DMS53 treated with DMSO at 0.1 percent for 48 hours (cell line): ENCODE results near the gene PON1.
A peak's percentile ranks its signal among the peaks of the same experiment; 100 is the strongest.

Source experiments
- DNase-seq: peaks from one replicate; lab custom pipeline; 2025; ENCODE audit not compliant: unreplicated experiment; lab: John Stamatoyannopoulos, UW

Gene PON1

GRCh38 chr7:95317966-95318365, 6.4 kb downstream of the PON1 start:
- no peak for DNase-seq

- no peak for DNase-seq
Observed at GRCh38 chr7:95317546-95317945, 6.8 kb downstream of the PON1 start.

- DNase-seq: no peak
Observed at GRCh38 chr7:95316588-95316987, 7.7 kb downstream of the PON1 start.

DNA sequence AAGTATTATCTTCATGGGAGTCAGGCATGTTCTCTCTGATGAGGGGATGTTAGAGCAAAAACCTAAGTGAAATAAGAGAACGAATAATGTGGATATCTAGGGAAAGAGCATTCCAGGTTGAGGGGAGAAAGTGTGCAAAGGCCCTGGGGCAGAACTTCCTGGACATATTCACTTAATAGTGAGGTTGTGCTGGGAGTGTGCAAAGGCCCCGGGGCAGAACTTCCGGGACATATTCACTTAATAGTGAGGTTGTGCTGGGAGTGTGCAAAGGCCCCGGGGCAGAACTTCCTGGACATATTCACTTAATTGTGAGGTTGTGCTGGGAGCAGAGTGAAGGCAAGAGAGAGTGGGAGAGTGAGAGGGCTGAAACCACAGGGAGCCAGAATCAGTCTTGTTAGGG, 11.8 kb downstream of the PON1 start:
- DNase-seq: no peak

DNA sequence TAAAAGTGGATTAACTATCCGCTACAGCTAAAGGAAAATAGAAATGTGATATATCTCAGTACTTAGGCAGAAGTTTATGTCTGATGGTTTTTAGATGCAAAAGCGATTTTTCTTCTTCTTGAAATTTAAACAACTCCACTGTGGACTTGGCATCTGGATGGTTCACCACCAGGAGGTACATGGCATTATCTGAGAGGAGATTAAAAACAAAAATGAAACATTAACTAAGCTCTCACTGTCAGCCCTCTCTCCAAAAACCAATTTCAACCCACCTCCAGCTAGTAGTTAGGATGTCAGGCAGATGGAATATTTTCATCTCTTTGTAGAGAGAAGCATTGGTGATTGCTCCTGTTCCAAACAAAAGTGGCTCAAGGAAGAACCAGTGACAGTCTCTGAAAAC, 12.9 kb downstream of the PON1 start:
- no peak for DNase-seq

- DNase-seq: no peak
Observed at GRCh38 chr7:95309951-95310350, 14.4 kb downstream of the PON1 start.

DNA sequence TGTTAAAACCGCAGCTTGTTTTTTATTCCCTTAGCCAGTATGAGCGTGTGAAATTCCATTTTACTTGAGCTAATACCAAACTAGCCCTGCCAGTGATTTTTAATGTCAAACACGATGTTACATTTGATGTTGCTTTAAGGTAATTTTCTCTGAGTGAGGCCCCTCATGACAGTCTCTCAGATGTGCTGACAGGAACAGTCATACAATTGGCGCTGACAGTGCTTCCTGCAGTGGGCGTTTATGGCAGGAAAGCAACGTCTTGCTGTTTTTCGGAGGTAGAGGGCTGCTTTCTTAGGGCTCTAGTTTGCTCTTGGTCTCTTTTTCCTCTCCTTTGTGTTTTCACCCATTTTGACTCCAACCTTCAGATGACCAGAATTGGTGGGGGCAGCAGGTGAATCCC, 19.3 kb downstream of the PON1 start:
- DNase-seq: no peak

DNA sequence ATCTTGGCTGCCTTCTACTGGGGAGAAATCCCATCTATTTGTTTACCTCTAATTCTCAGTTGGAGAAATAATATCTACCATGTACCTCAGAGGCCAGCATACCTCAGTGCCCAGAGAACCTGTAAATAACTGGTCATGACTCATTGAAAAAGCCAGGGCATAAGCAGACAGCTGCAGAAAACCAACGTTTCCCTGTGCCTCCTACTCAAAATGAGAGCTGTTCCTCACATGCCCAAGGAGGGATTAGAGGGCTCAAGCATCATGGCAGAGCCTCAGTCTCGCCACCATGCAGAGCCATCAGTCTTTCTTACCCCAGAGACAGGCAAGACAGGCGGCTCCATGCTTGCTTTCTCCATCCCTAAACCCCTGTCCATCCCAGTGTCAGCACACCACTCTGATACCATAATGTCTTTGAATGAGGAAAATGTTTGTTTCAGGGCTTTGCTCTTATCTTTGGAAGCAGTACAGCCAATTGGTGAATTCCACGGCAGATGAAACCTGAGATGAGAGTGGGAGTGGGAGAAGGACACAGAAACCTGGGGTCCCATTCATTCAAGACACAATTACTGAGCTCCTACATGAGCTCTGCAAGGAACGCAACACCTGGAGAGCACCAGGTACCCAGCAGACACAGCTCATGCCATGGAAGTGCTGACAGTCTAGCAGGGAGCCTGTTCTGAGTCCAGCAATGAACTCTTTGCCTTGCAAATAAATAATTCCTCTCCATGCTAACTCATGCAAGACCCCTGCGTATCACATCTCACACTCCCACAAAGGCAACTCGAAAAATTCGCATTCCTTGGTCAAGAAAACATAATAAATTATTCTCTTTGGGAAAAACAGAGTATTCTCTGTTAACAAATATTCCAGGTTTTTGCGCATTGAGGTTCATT, 21.1 kb downstream of the PON1 start:
- peak; percentile 7 for DNase-seq

DNA sequence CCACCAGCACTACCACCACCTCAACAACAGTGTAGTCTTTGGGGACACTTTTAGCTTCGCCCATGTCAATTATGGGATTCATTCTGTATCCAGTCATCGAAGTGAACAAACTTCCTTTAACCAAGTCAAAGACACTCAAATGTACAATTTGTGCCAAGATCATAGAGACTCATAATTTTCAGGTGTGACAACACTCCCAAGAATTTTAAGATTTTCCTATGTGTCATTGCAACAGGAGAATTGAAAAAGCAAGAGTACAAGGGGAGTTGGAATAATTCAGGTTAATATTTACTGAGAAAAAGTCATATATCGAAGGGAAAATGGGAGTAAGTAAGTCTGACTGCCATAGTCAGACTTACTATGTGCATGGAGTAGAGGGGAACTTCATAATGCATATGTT, 26.2 kb downstream of the PON1 start:
- no peak for DNase-seq

GRCh38 chr7:95297041-95297440, 27.3 kb downstream of the PON1 start:
- DNase-seq: no peak

DNA sequence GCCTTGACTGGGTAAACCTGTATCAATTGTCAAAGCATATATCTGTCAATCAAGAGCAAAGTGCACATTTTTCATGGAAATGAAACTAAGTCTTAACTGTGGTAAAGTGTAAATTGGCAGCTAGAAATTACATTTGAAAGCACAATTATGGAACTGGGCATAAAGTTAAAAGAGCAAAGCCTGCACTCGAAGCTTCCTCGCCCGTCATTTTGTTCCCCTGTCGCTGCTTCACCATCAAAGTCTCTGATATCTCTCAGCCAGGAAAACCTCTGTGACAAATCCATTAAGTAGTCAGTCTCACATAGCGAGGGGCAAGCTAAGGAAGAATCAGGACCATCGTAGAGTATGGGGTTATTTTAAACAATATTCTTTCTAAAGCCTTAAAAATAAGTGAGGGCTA, 27.9 kb downstream of the PON1 start:
- no peak for DNase-seq

DNA sequence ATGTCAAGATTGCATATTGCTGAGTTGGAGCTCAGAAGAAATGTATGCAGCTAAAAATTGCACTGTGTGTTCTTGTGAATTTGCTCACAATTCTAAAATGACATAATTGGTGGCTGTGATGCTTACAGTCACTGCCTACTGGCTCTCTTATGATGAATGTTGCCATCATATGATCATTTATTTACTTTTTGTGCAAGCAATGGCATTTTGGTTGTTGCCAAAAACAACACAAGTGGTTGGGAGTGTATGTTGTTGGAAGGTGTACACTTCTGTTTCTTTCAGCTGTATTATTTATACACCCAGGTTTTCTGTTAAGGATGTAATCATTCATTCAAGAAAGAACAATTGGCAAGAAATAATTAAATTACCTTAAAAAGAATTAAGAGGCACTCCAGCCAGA, 28.9 kb downstream of the PON1 start:
- DNase-seq: no peak

DNA sequence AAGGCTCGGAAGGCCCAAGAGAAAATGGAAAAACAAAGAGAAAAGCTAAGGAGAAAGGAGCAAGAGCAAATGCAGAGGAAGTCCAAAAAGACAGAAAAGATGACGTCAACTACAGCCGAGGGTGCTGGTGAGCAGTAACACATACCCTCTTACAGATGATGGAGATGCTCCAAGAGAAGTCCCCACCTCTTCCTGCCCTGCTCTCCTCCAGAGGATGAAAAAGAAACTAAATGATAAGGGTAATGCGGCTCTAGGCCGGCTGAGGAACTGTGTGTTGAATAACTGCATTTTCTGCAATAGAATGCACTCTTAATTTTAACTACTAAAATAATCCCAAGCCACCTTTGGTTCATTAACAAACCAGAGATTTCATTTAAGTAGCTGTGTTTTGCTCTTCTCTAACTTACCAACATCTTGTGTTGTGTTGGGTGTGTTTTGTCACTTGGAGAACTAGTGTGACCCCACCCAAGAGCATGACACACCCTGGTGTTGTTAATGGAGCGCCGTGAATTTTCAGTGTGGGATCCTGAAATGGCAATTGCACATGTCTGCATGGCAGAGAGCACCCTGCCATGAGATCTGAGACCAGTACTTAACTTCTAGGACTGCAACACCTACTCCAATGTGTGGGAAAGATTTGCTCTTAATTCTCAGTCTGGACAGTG, 34.0 kb downstream of the PON1 start:
- no peak for DNase-seq

DNA sequence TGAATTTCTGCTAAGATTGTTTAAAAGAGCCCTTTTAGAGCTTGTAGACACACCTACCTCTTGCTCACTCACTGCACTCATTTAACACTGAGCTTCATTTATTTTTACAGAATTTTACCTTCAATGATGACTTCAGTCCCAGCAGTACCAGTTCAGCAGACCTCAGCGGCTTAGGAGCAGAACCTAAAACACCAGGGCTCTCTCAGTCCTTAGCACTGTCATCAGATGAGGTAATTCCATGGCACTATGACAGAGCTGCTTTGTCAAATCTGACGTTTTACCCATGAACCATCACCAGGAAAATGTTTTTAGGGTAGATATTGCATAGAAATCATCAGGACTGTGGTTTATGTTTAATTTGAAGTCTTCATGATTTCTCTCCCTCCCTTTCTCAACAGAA, 38.2 kb downstream of the PON1 start:
- no peak for DNase-seq

DNA sequence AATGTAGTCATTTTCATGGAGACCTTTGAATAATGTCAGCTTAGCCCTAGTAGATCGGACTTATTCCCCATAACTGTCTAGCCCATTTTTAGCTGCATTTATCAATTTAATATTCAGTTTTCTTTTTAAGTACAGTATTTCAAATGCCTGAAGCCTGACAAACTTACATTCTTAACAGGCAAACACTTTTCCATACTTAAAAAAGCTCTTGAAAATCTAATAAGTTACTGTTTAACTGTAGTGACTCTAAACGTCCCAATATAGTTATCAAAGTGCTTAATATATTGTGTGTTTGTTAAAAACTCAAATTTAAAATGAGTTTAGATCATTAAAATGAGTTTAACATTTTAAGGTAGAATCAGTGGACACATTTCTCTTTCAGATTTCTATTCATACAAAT, 44.9 kb downstream of the PON1 start:
- DNase-seq: no peak

DNA sequence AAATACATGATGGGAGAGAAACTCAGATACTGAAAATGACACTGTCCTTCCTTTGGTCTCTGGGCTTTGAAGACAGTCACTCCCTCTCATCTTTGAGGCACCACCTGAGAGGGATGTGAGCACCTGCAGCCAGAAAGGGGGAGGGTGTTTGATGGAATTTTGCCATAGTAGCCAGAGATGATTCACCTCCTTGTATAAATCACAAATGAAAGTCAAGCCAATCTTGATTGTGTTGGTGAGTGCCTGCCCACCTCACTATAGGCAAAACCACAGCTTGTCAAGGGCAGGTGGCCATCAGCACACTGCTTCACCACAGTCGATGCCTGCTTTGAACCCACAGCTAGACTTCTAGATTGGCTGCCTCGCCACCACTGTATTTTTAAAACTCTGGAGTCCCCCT, 48.2 kb downstream of the PON1 start:
- DNase-seq: no peak

DNA sequence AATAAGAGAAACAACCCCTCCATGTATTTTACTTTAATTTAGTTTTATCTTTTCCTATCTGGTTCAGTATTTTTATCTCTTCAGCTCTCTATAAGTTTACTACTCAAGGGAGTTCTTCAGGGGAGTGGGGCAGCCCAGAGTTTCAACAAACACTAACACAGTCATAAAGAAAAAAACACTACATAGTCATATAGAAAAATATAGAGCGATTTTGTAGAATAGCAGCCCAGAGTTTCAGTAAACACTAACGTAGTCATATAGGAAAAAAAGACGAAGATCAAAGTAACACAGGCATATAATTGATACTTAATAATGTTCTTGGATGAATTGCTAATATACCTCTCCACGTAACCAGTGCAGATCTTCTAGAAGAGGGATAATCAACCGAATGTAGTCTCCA, 54.7 kb downstream of the PON1 start:
- DNase-seq: no peak

- no peak for DNase-seq
Observed at GRCh38 chr7:95267754-95268153, 56.6 kb downstream of the PON1 start.

GRCh38 chr7:95265634-95266033, 58.7 kb downstream of the PON1 start:
- DNase-seq: no peak

DNA sequence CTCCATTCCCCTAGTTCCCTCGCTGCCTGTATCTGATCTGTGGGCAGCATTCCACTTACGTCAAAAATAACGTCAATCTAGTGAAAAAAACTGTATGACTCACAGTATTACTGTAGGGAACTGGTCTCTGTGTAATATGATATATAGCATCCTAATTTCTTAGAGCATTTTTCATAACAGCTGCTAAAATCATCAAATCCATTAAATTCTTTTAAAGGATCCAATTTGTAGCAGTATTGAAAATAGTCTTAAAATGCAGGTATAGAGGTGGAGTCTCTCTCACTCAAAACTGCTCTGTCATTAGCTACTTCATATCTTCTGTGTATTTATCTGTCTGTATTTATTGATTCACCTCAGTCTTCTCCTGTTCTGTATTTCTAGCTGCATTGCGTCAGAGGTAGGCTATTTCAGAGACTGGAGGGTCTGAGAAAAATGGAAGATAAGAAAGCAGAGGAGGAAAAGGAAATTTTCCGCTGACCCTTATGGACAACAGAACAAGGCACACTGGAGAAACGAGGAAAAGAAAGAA, 59.9 kb downstream of the PON1 start:
- DNase-seq: no peak

GRCh38 chr7:95263785-95264362, 60.5 kb downstream of the PON1 start:
- DNase-seq: no peak

GRCh38 chr7:95262875-95263274, 61.5 kb downstream of the PON1 start:
- DNase-seq: no peak
